ENCODE results near the gene GALNT2. TPM values are rescaled to one million over a fixed set of nuclear protein-coding genes. Genes with fewer than 3 reads are reported as not detected.
A peak's percentile ranks its signal among the peaks of the same experiment; 100 is the strongest.

The GALNT2 gene
- total and polyA plus RNA-seq, 2 donors (not counting 1 experiment from before 2014, with no cell fraction given), result 19.0 to 184 TPM

DNA sequence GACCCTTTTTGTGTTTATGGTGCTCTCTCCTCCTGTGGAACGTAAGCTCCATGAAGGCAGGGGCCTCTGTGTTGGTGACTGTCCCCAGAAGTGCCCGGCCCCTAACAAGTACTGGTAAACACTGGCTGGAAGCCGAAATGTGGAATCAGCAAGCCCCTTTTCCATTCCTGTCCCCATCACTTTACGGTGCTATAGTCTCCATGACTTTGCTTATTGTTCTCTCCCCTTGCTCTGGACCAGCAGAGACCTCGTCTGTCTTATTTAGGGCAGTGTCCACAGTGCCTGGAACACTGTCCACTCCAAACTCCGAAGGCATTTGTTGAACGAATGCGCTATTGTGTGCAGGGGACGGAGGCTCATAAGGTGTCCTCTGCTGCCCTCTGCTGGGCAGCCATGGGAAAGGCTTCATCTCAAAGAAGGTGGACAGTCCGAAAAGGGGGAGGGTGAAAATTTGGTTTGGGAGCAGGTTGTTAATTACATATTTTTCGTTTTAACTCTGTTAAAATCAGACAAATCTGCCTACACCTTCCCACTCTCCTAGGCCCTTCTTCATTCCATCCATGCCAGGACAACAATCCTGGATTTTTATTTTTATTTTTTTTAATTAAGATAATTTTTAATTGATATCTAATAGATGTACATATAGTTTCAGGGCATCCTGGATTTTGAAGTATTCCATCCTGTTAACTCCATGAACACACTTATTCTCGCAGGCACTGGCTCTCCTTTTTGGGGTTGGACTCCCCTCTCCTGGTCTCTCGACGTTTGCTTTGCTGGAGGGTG, 243.5 kb downstream of the GALNT2 start:
- Mint-ChIP-seq H3K27me3 (peaks cover 8% of the 10 kb centered on the region), H3K4me1 (peaks cover 19% of the 10 kb centered on the region), H3K27ac (peak overlapping the region; percentile 8), H3K9me3 (ENCODE audit: insufficient read depth) (no peaks in the 10 kb centered on the region), H3K4me3 (no peak overlapping the region)
- H3K4me1 ChIP-seq (ENCODE audit: control insufficient read depth in 2 of 2, insufficient read depth in 2 of 2, low read length in 2 of 2), result peaks cover 3 to 6% of the 10 kb centered on the region in 2 donors
- no peaks in the 10 kb centered on the region for H4K20me1 ChIP-seq (ENCODE audit: control insufficient read depth, insufficient read depth, low read length, poor library complexity, severe bottlenecking)
- ATAC-seq (ENCODE audit: low read depth) (peak; percentile 87), DNase-seq (peak; percentile 82)
- H3K9ac ChIP-seq (ENCODE audit: low read length), result no peak overlapping the region
- no peak overlapping the region for H3K27ac ChIP-seq (ENCODE audit: low read length in 2 of 2)
- H3K4me3 ChIP-seq (ENCODE audit: control extremely low read depth in 1 of 5, extremely low read depth in 1 of 5, insufficient read depth in 1 of 5, low read depth in 2 of 5, low read length in 4 of 5), result no peak overlapping the region
- no peaks in the 10 kb centered on the region for H3K79me2 ChIP-seq (ENCODE audit: control insufficient read depth, insufficient read depth, low read length)
- ChIA-PET POLR2A (no interaction called here), CTCF (interaction anchor here (0.8 to 13.9 kb wide), 9 partner anchors 8 to 1053 kb away, joined by 3 to 265 read pairs (median 5); no protein-coding TSS in a partner anchor)
- H3K9me3 ChIP-seq (ENCODE audit: control extremely low read depth in 1 of 3, control insufficient read depth in 2 of 3, insufficient read depth in 1 of 3, low read length in 2 of 3), result no peaks in the 10 kb centered on the region
- WGBS (ENCODE audit: insufficient coverage), result 33% methylated on average over 10 of the region's 14 CpGs
- peak overlapping the region; percentile 49 for H3K4me2 ChIP-seq (replicated peaks; ENCODE audit: low read depth, low read length, poor library complexity, severe bottlenecking)
- no peaks in the 10 kb centered on the region for H3K36me3 ChIP-seq (replicated peaks in 1 of 2; ENCODE audit: control extremely low read depth in 1 of 2, control insufficient read depth in 1 of 2, extremely low read depth in 1 of 2, insufficient read depth in 2 of 2, low read length in 1 of 2)
- H3K27me3 ChIP-seq (replicated peaks in 1 of 4; ENCODE audit: control extremely low read depth in 1 of 4, control insufficient read depth in 3 of 4, insufficient read depth in 4 of 4, low read length in 3 of 4), result no peaks in the 10 kb centered on the region
- no peak overlapping the region for H2AFZ ChIP-seq (ENCODE audit: insufficient read depth, low read depth, low read length, poor library complexity, severe bottlenecking)
- intact Hi-C loops (cut with micrococcal nuclease), result loop anchor here (1.0 to 10.0 kb wide), 7 partner anchors 143 to 1646 kb away; partner anchors contain the start of gene ABCB10
- TF ChIP-seq EZH2 (IDR thresholded peaks at IDR 0.05; ENCODE audit: borderline replicate concordance, insufficient read depth, low read depth, low read length, poor library complexity, severe bottlenecking), result no peak
- TF ChIP-seq, protein P1, sequence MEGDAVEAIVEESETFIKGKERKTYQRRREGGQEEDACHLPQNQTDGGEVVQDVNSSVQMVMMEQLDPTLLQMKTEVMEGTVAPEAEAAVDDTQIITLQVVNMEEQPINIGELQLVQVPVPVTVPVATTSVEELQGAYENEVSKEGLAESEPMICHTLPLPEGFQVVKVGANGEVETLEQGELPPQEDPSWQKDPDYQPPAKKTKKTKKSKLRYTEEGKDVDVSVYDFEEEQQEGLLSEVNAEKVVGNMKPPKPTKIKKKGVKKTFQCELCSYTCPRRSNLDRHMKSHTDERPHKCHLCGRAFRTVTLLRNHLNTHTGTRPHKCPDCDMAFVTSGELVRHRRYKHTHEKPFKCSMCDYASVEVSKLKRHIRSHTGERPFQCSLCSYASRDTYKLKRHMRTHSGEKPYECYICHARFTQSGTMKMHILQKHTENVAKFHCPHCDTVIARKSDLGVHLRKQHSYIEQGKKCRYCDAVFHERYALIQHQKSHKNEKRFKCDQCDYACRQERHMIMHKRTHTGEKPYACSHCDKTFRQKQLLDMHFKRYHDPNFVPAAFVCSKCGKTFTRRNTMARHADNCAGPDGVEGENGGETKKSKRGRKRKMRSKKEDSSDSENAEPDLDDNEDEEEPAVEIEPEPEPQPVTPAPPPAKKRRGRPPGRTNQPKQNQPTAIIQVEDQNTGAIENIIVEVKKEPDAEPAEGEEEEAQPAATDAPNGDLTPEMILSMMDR (IDR thresholded peaks at IDR 0.05), result peak; percentile 97

DNA sequence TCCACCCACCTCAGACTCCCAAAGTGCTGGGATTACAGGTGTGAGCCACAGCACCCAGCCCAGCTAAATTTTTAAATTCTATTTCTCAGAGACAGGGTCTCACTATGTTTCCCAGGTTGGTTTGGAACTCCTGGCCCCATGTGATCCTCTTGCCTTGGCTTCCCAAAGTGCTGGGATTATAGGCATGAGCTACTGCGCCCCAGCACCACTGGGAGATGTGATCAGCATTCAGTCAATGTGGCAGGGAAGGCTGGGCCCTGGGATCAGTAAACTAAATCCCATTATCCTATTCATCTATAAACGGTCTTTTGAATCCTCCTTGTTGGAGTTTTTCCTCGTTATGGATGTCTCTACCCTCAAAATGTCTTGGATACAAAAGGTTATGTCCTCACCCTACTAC, 245.6 kb downstream of the GALNT2 start:
- ATAC-seq (ENCODE audit: low read depth) (no peak), DNase-seq (no peak)
- Histone ChIP-seq H3K36me3 (replicated peaks in 1 of 2; ENCODE audit: control extremely low read depth in 1 of 2, control insufficient read depth in 1 of 2, extremely low read depth in 1 of 2, insufficient read depth in 2 of 2, low read length in 1 of 2) (no peaks in the 10 kb centered on the region), H3K9me3 (ENCODE audit: control extremely low read depth in 1 of 3, control insufficient read depth in 2 of 3, insufficient read depth in 1 of 3, low read length in 2 of 3) (no peaks in the 10 kb centered on the region), H3K4me3 (ENCODE audit: control extremely low read depth in 1 of 5, extremely low read depth in 1 of 5, insufficient read depth in 1 of 5, low read depth in 2 of 5, low read length in 4 of 5) (no peak overlapping the region), H3K27me3 (replicated peaks in 1 of 4; ENCODE audit: control extremely low read depth in 1 of 4, control insufficient read depth in 3 of 4, insufficient read depth in 4 of 4, low read length in 3 of 4) (no peaks in the 10 kb centered on the region), H2AFZ (ENCODE audit: insufficient read depth, low read depth, low read length, poor library complexity, severe bottlenecking) (no peak overlapping the region), H3K27ac (ENCODE audit: low read length in 2 of 2) (no peak overlapping the region), H3K4me2 (replicated peaks; ENCODE audit: low read depth, low read length, poor library complexity, severe bottlenecking) (no peak overlapping the region), H3K9ac (ENCODE audit: low read length) (no peak overlapping the region), H3K79me2 (ENCODE audit: control insufficient read depth, insufficient read depth, low read length) (no peaks in the 10 kb centered on the region), H3K4me1 (ENCODE audit: control insufficient read depth in 2 of 2, insufficient read depth in 2 of 2, low read length in 2 of 2) (peaks cover 0 to 6% of the 10 kb centered on the region in 2 donors), H4K20me1 (ENCODE audit: control insufficient read depth, insufficient read depth, low read length, poor library complexity, severe bottlenecking) (no peaks in the 10 kb centered on the region)
- intact Hi-C loops (cut with micrococcal nuclease), result loop anchor here (5.0 to 10.0 kb wide), 2 partner anchors 145 to 1648 kb away; no protein-coding TSS in a partner anchor
- Mint-ChIP-seq H3K4me1 (peaks cover 5% of the 10 kb centered on the region), H3K27me3 (peaks cover 8% of the 10 kb centered on the region), H3K4me3 (no peak overlapping the region), H3K27ac (no peak overlapping the region), H3K9me3 (ENCODE audit: insufficient read depth) (no peaks in the 10 kb centered on the region)
- no CpG with 5 or more reads among the region's 3 CpGs for WGBS (ENCODE audit: insufficient coverage)
- no peak for TF ChIP-seq EZH2 (IDR thresholded peaks at IDR 0.05; ENCODE audit: borderline replicate concordance, insufficient read depth, low read depth, low read length, poor library complexity, severe bottlenecking)
- TF ChIP-seq, protein P1 (IDR thresholded peaks at IDR 0.05), result no peak
- ChIA-PET CTCF (interaction anchor here (1.0 to 13.9 kb wide), 5 partner anchors 7 to 831 kb away, joined by 3 to 265 read pairs (median 9); no protein-coding TSS in a partner anchor), POLR2A (no interaction called here)
